OCI-LY3 (cell line): Measurements from ENCODE around the gene MTMR4.

Experiments
- CTCF ChIP-seq: fragments of 200-600, 300-600 bp; sonication (generic); IDR thresholded peaks from 2 replicates; pipeline ENCODE4 v1.5.1; 2014; ENCODE audit warnings: antibody characterized with exemption, low read length, low read depth
- EZH2phosphoT487 ChIP-seq: fragments of 200-600 bp; shearing (Covaris generic); IDR thresholded peaks from 2 replicates; pipeline ENCODE4 v1.6.1; 2018; ENCODE audit warnings: antibody characterized with exemption, mixed run types, low read depth

DNA sequence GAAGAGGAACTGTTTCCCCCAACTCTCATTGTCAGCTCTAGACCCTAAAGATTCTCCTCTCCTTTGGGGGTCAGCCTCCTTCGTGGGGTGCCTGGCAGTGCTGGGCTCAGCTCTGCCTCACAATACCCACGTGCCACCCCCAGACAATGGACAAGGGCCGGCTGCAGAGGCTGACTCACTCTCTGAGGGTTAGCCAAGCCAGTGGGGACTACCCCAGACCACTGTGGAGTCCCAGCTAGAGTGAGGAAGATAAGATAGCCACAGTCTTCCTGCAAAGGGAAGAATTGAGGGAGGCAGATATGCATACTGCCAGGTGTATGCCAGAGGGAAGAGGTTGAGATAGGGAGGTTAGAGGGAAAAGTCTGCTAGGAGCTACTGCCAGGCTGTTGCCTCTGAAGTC, 13.5 kb upstream of the MTMR4 start:
- TF ChIP-seq CTCF (no peak), EZH2phosphoT487 (no peak)
